Ishikawa (cell line): ENCODE results near the gene YJEFN3.

Experiments used
- CEBPB ChIP-seq: IDR thresholded peaks from 2 replicates; pipeline ENCODE4 v1.6.1; 2012
- CREB1 ChIP-seq: IDR thresholded peaks from 2 replicates; pipeline ENCODE4 v1.6.1; 2012; ENCODE audit warnings: low read depth
- EGR1 ChIP-seq: IDR thresholded peaks from 2 replicates; pipeline ENCODE4 v1.6.1; 2012
- EP300 ChIP-seq: IDR thresholded peaks from 2 replicates; pipeline ENCODE4 v1.6.1; 2012; ENCODE audit warnings: borderline replicate concordance
- FOXM1 ChIP-seq: IDR thresholded peaks from 2 replicates; pipeline ENCODE4 v1.6.1; 2012; ENCODE audit warnings: low read depth, borderline replicate concordance
- MAX ChIP-seq: IDR thresholded peaks from 2 replicates; pipeline ENCODE4 v1.6.1; 2012
- NFIC ChIP-seq: IDR thresholded peaks from 2 replicates; pipeline ENCODE4 v1.6.1; 2012
- RAD21 ChIP-seq: IDR thresholded peaks from 2 replicates; pipeline ENCODE4 v1.6.1; 2012; ENCODE audit warnings: low read depth
- REST ChIP-seq: IDR thresholded peaks from 2 replicates; pipeline ENCODE4 v1.6.1; 2012; ENCODE audit warnings: low read depth, mild to moderate bottlenecking
- TAF1 ChIP-seq: IDR thresholded peaks from 2 replicates; pipeline ENCODE4 v1.6.1; 2012; ENCODE audit warnings: low read depth, mild to moderate bottlenecking
- TCF12 ChIP-seq: IDR thresholded peaks from 2 replicates; pipeline ENCODE4 v1.6.1; 2012; ENCODE audit warnings: low read depth
- TEAD4 ChIP-seq: IDR thresholded peaks from 2 replicates; pipeline ENCODE4 v1.6.1; 2012
- USF1 ChIP-seq: IDR thresholded peaks from 2 replicates; pipeline ENCODE4 v1.6.1; 2012
- YY1 ChIP-seq: IDR thresholded peaks from 2 replicates; pipeline ENCODE4 v1.6.1; 2012; ENCODE audit warnings: low read depth
- ZBTB7A ChIP-seq: IDR thresholded peaks from 2 replicates; pipeline ENCODE4 v1.6.1; 2012; ENCODE audit warnings: low read depth

Gene YJEFN3

GRCh38 chr19:19528721-19529490 lies at the start of gene YJEFN3:
Gene YJEFN3, plus strand, starts transcription at chr19:19528911. Its CDS starts 22 bp downstream, at chr19:19528933.
- TF ChIP-seq YY1 (no peak), EP300 (no peak), EGR1 (no peak), ZBTB7A (no peak), NFIC (no peak), CEBPB (no peak)

- TF ChIP-seq NFIC (no peak), YY1 (no peak), EGR1 (no peak), USF1 (no peak)
These were observed 48.0 kb upstream of the YJEFN3 start for GRCh38 chr19:19480688-19481087.

GRCh38 chr19:19482809-19483596 lies 45.7 kb upstream of the YJEFN3 start:
- TF ChIP-seq EP300: no peak

GRCh38 chr19:19485161-19485997 lies 43.3 kb upstream of the YJEFN3 start:
- TF ChIP-seq RAD21: no peak
- no peak for TF ChIP-seq EGR1
- TF ChIP-seq EP300: no peak
- TF ChIP-seq YY1: no peak
- no peak for TF ChIP-seq TEAD4

- TF ChIP-seq EGR1 (no peak), RAD21 (no peak), MAX (no peak)
These were observed 42.8 kb upstream of the YJEFN3 start for GRCh38 chr19:19485998-19486290.

GRCh38 chr19:19486343-19487076 lies 42.2 kb upstream of the YJEFN3 start:
- TF ChIP-seq YY1: no peak
- TF ChIP-seq MAX: no peak
- no peak for TF ChIP-seq EGR1

GRCh38 chr19:19487077-19487949 lies 41.4 kb upstream of the YJEFN3 start:
- no peak for TF ChIP-seq EGR1
- TF ChIP-seq EP300: no peak
- no peak for TF ChIP-seq ZBTB7A
- TF ChIP-seq RAD21: no peak
- no peak for TF ChIP-seq MAX
- no peak for TF ChIP-seq CREB1
- TF ChIP-seq NFIC: no peak
- TF ChIP-seq USF1: no peak
- no peak for TF ChIP-seq FOXM1
- no peak for TF ChIP-seq YY1
- TF ChIP-seq CEBPB: no peak
- no peak for TF ChIP-seq TCF12
- TF ChIP-seq REST: no peak
- TF ChIP-seq TEAD4: no peak
- no peak for TF ChIP-seq TAF1
